Left kidney (tissue), 1 donor: ENCODE data around the gene PIK3R6. TPM values are rescaled to one million over a fixed set of nuclear protein-coding genes. Genes with fewer than 3 reads are reported as not detected.

Experiments
- polyA plus RNA-seq: library from polyadenylated mRNA; unstranded; fragments of 120-200 nt; gene quantifications from one replicate; pipeline ENCODE4 v1.2.1, GENCODE V29; 2013; ENCODE audit not compliant: insufficient read length

The PIK3R6 gene
- polyA plus RNA-seq, 1 donor = 0.85 TPM

Other genes with a start within 250 kb of the PIK3R6 start
- 282 TPM for gene MYH10, start 236.9 kb downstream of the PIK3R6 start, polyA plus RNA-seq
- 0.30 TPM for gene CCDC42, start 122.8 kb downstream of the PIK3R6 start, polyA plus RNA-seq
- gene SPDYE4, start 109.1 kb downstream of the PIK3R6 start, polyA plus RNA-seq = 0.73 TPM
- 2.7 TPM for gene MFSD6L, start 68.3 kb downstream of the PIK3R6 start, polyA plus RNA-seq
- 0.73 TPM for gene PIK3R5, start 98.0 kb upstream of the PIK3R6 start, polyA plus RNA-seq
- gene NTN1, start 153.8 kb upstream of the PIK3R6 start, polyA plus RNA-seq = 3.3 TPM